ENCODE measurements around the gene KDM2B. TPM values are rescaled to one million over a fixed set of nuclear protein-coding genes. Genes with fewer than 3 reads are reported as not detected.

KDM2B gene
- total RNA-seq, 1 experiment from 2014 or later: 49.3 TPM

DNA sequence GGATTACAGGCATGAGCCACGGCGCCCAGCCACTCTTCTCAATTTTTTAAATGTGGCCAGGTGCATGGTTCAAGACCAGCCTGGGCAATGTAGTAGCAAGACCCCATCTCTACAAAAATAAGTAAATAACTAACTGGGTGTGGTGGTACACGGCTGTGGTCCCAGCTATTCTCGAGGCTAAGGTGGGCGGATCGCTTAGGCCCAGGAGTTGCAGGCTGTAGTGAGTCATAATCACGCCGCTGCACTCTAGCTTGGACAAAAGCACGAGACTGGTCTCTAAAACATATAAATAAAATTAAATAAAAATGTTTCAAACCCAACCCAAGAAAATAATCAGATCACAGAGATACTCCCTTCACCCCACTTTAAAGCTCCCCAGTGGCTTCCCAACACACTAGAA lies 8.9 kb downstream of the KDM2B start:
- BruUV-seq (replicated peaks): no TSS peak
- POLR2A ChIA-PET (ENCODE audit: low non-redundant PET): no interaction called here

DNA sequence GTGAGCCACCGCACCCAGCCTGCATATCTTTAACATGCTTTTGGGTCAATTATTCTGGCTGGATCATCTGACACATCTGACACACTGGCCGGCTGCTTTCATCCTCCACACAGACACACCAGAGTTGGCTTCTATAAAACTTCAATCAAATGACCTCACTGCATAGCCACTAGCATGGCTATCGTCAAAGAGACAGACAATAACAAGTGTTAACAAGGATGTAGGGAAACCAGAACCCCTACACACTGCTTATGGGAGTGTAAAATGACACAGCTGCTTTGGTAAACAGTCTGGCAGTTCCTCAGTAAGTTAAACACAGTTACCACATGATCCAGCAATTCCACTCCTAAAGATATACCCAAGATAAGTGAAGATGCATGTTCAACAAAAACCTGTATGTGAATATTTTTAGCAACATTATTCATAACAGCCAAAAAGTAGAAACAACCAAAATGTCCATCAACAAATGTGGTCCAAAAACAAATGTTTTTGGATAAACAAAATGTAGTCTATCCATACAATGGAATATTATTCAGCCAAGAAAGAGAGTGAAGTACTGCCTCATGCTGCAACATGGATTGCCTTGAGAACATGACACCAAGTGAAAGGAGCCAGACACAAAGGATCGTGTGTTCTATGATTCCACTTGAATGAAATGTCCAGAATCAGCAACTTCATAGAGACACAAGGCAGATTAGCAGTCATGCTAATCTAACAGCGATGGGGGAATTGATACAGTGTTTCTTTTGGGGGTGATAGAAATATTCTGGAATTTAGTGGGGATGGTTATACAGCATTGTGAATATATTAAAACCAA lies 10.1 kb downstream of the KDM2B start:
- Histone ChIP-seq H3K4me3 (ENCODE audit: low read depth, low read length, poor library complexity, severe bottlenecking) (no peak overlapping the region), H3K36me3 (ENCODE audit: insufficient read depth, low read length, poor library complexity, severe bottlenecking) (peaks cover 29% of the 10 kb centered on the region), H3K27ac (ENCODE audit: low read depth, low read length, poor library complexity, severe bottlenecking) (no peak overlapping the region), H3K27me3 (replicated peaks; ENCODE audit: insufficient read depth, low read depth, low read length, poor library complexity) (no peaks in the 10 kb centered on the region), H3K9me3 (ENCODE audit: low read depth, low read length, poor library complexity, severe bottlenecking) (no peaks in the 10 kb centered on the region), H3K4me1 (ENCODE audit: insufficient read depth, low read length, poor library complexity, severe bottlenecking) (no peaks in the 10 kb centered on the region)
- no TSS peak for BruUV-seq (replicated peaks)
- no peak for TF ChIP-seq EZH2 (IDR thresholded peaks at IDR 0.05; ENCODE audit: borderline replicate concordance, low read depth, low read length, poor library complexity, severe bottlenecking)
- TF ChIP-seq, protein P1, sequence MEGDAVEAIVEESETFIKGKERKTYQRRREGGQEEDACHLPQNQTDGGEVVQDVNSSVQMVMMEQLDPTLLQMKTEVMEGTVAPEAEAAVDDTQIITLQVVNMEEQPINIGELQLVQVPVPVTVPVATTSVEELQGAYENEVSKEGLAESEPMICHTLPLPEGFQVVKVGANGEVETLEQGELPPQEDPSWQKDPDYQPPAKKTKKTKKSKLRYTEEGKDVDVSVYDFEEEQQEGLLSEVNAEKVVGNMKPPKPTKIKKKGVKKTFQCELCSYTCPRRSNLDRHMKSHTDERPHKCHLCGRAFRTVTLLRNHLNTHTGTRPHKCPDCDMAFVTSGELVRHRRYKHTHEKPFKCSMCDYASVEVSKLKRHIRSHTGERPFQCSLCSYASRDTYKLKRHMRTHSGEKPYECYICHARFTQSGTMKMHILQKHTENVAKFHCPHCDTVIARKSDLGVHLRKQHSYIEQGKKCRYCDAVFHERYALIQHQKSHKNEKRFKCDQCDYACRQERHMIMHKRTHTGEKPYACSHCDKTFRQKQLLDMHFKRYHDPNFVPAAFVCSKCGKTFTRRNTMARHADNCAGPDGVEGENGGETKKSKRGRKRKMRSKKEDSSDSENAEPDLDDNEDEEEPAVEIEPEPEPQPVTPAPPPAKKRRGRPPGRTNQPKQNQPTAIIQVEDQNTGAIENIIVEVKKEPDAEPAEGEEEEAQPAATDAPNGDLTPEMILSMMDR (conservative IDR thresholded peaks at IDR 0.05; ENCODE audit: low read depth, low read length): no peak
- POLR2A ChIA-PET (ENCODE audit: low non-redundant PET): no interaction called here
- no peak for DNase-seq (ENCODE audit: low spot score)
- intact Hi-C loops (cut with micrococcal nuclease; ENCODE audit: unreplicated experiment): no loop called here
- CTCF ChIA-PET: no interaction called here

More for the DNA sequence above, 8.9 kb downstream of the KDM2B start:
- CTCF ChIA-PET: no interaction called here
- no peaks in the 10 kb centered on the region for H3K9me3 ChIP-seq (ENCODE audit: low read depth, low read length, poor library complexity, severe bottlenecking)
- peaks cover 6% of the 10 kb centered on the region for H3K4me1 ChIP-seq (ENCODE audit: insufficient read depth, low read length, poor library complexity, severe bottlenecking)
- TF ChIP-seq, protein P1 (conservative IDR thresholded peaks at IDR 0.05; ENCODE audit: low read depth, low read length): no peak
- TF ChIP-seq EZH2 (IDR thresholded peaks at IDR 0.05; ENCODE audit: borderline replicate concordance, low read depth, low read length, poor library complexity, severe bottlenecking): no peak
- intact Hi-C loops (cut with micrococcal nuclease; ENCODE audit: unreplicated experiment): no loop called here
- peaks cover 33% of the 10 kb centered on the region for H3K36me3 ChIP-seq (ENCODE audit: insufficient read depth, low read length, poor library complexity, severe bottlenecking)
- H3K27ac ChIP-seq (ENCODE audit: low read depth, low read length, poor library complexity, severe bottlenecking): no peak overlapping the region
- no peaks in the 10 kb centered on the region for H3K27me3 ChIP-seq (replicated peaks; ENCODE audit: insufficient read depth, low read depth, low read length, poor library complexity)
- DNase-seq (ENCODE audit: low spot score): no peak
- no peak overlapping the region for H3K4me3 ChIP-seq (ENCODE audit: low read depth, low read length, poor library complexity, severe bottlenecking)

DNA sequence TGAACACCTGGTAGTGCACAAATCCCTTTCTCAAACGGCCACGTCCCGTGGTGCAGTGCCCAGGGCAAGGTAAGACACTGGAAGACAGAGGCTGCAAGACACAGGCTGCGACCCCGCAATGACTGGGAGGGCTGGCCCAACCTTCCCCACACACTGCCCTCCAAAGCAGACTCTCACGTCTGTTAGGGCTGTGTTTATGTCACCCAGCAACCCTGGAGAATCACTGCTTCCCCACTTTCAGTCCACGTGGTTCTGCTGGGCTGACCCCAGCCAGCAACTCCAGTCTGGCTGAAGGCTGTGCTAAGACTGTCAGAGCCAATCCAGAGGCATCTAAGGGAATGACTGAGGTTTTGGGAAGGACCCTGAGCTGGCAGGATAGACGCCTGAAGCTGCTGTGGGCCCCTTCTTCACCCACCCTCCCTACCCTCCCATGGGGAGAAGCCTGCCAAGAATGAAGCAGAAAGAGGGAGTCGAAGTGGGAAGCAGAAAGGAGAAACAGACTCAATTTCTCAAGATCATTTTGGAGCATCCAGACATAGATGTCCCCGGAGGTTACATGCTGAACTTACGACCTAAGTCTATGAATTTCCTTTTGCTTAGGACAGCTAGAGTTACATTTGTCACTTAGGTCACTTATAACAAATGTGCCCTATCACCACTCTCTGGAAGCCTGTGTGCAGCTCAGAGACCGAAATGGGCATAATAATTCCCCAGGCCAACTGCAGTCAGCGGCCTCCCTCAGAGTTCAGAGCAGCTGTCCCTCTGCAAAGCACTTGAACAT lies 11.7 kb downstream of the KDM2B start:
- BruUV-seq (replicated peaks): no TSS peak
- intact Hi-C loops (cut with micrococcal nuclease; ENCODE audit: unreplicated experiment): no loop called here
- H3K4me3 ChIP-seq (ENCODE audit: low read depth, low read length, poor library complexity, severe bottlenecking): no peak overlapping the region
- H3K36me3 ChIP-seq (ENCODE audit: insufficient read depth, low read length, poor library complexity, severe bottlenecking): peaks cover 18% of the 10 kb centered on the region
- ChIA-PET CTCF (no interaction called here), POLR2A (ENCODE audit: low non-redundant PET) (interaction anchor here (0.6 kb wide), 1 partner anchor 30 kb away, joined by 8 read pairs; no protein-coding TSS in a partner anchor)
- DNase-seq (ENCODE audit: low spot score): no peak
- no peak overlapping the region for H3K27ac ChIP-seq (ENCODE audit: low read depth, low read length, poor library complexity, severe bottlenecking)
- no peaks in the 10 kb centered on the region for H3K4me1 ChIP-seq (ENCODE audit: insufficient read depth, low read length, poor library complexity, severe bottlenecking)
- TF ChIP-seq, protein P1 (conservative IDR thresholded peaks at IDR 0.05; ENCODE audit: low read depth, low read length): no peak
- no peak for TF ChIP-seq EZH2 (IDR thresholded peaks at IDR 0.05; ENCODE audit: borderline replicate concordance, low read depth, low read length, poor library complexity, severe bottlenecking)
- no peaks in the 10 kb centered on the region for H3K9me3 ChIP-seq (ENCODE audit: low read depth, low read length, poor library complexity, severe bottlenecking)
- H3K27me3 ChIP-seq (replicated peaks; ENCODE audit: insufficient read depth, low read depth, low read length, poor library complexity): no peaks in the 10 kb centered on the region
